ENCODE results near the gene PPP1R9A.

PPP1R9A gene

GRCh38 chr7:95045236-95045923 is 138.0 kb downstream of the PPP1R9A start:
- TF ChIP-seq CTCF (IDR thresholded peaks at IDR 0.05; ENCODE audit: low read depth, low read length, missing control alignments): peak; percentile 61
- peak; percentile 36 for DNase-seq
- Histone ChIP-seq H3K27ac (no peak overlapping the region), H3K4me3 (ENCODE audit: low read depth, low read length) (no peak overlapping the region), H3K27me3 (replicated peaks) (no peaks in the 10 kb centered on the region), H3K36me3 (replicated peaks) (no peaks in the 10 kb centered on the region)
- in situ Hi-C loops (cut with HindIII; ENCODE audit: low pct_ligation_motif_present, low sequenced_read_pairs): no loop called here

GRCh38 chr7:95046494-95047240 is 139.3 kb downstream of the PPP1R9A start:
- Histone ChIP-seq H3K36me3 (replicated peaks) (no peaks in the 10 kb centered on the region), H3K27ac (no peak overlapping the region)
- no peak for TF ChIP-seq CTCF (IDR thresholded peaks at IDR 0.05; ENCODE audit: low read depth, low read length, missing control alignments)

GRCh38 chr7:95047291-95047690 is 139.9 kb downstream of the PPP1R9A start:
- H3K4me3 ChIP-seq (ENCODE audit: low read depth, low read length): no peak overlapping the region
- in situ Hi-C loops (cut with HindIII; ENCODE audit: low pct_ligation_motif_present, low sequenced_read_pairs): no loop called here
- no peak for TF ChIP-seq CTCF (IDR thresholded peaks at IDR 0.05; ENCODE audit: low read depth, low read length, missing control alignments)
- H3K36me3 ChIP-seq (replicated peaks): no peaks in the 10 kb centered on the region
- no peak overlapping the region for H3K27ac ChIP-seq
- DNase-seq: no peak
- no peaks in the 10 kb centered on the region for H3K27me3 ChIP-seq (replicated peaks)

More at GRCh38 chr7:95046494-95047240, 139.3 kb downstream of the PPP1R9A start:
- no peaks in the 10 kb centered on the region for H3K27me3 ChIP-seq (replicated peaks)
- H3K4me3 ChIP-seq (ENCODE audit: low read depth, low read length): no peak overlapping the region
- no peak for DNase-seq
- in situ Hi-C loops (cut with HindIII; ENCODE audit: low pct_ligation_motif_present, low sequenced_read_pairs): no loop called here

GRCh38 chr7:95052566-95053094 is 145.2 kb downstream of the PPP1R9A start:
- H3K27me3 ChIP-seq (replicated peaks): no peaks in the 10 kb centered on the region
- DNase-seq: no peak
- no peak for TF ChIP-seq CTCF (IDR thresholded peaks at IDR 0.05; ENCODE audit: low read depth, low read length, missing control alignments)
- in situ Hi-C loops (cut with HindIII; ENCODE audit: low pct_ligation_motif_present, low sequenced_read_pairs): no loop called here
- no peak overlapping the region for H3K4me3 ChIP-seq (ENCODE audit: low read depth, low read length)
- no peak overlapping the region for H3K27ac ChIP-seq
- no peaks in the 10 kb centered on the region for H3K36me3 ChIP-seq (replicated peaks)

- TF ChIP-seq CTCF (IDR thresholded peaks at IDR 0.05; ENCODE audit: low read depth, low read length, missing control alignments): no peak
- DNase-seq: no peak
- Histone ChIP-seq H3K36me3 (replicated peaks) (no peaks in the 10 kb centered on the region), H3K27me3 (replicated peaks) (no peaks in the 10 kb centered on the region), H3K27ac (no peak overlapping the region), H3K4me3 (ENCODE audit: low read depth, low read length) (no peak overlapping the region)
- in situ Hi-C loops (cut with HindIII; ENCODE audit: low pct_ligation_motif_present, low sequenced_read_pairs): no loop called here
Observed at GRCh38 chr7:95054386-95054785, 147.0 kb downstream of the PPP1R9A start.

Measured in brain microvascular endothelial cell (primary cell).